DND-41 (cell line): ENCODE measurements around the gene KMT2B.

Source experiments
- ATAC-seq: fragments of 200-7000 bp; cut with Tn5 transposase; 3 replicates; pipeline ENCODE4 v1.9.1; 2021; ENCODE audit warnings: low read depth; ENCODE audit not compliant: insufficient read depth
- DNase-seq: peaks from one replicate; pipeline ENCODE4 v3.0.0-alpha.2; 2020
- H2AFZ ChIP-seq: 2 replicates; pipeline ENCODE4 v1.6.0; 2012; ENCODE audit warnings: low read depth, low read length
- H3K27ac ChIP-seq: 2 replicates; pipeline ENCODE4 v1.5.1; 2012; ENCODE audit warnings: low read length, inconsistent platforms
- H3K27me3 ChIP-seq: fragments of 200-600 bp; sonication (generic); 2 replicates; pipeline ENCODE4 v1.6.0; 2012; ENCODE audit warnings: low read length, mild to moderate bottlenecking, inconsistent platforms; ENCODE audit not compliant: insufficient read depth, poor library complexity
- H3K36me3 ChIP-seq: 2 replicates; pipeline ENCODE4 v1.5.1; 2012; ENCODE audit warnings: low read length, inconsistent platforms; ENCODE audit not compliant: insufficient read depth
- H3K4me1 ChIP-seq: 2 replicates; pipeline ENCODE4 v1.5.1; 2012; ENCODE audit warnings: mild to moderate bottlenecking, low read length; ENCODE audit not compliant: insufficient read depth
- H3K4me2 ChIP-seq: 2 replicates; pipeline ENCODE4 v1.6.0; 2012; ENCODE audit warnings: mild to moderate bottlenecking, moderate library complexity, low read length, inconsistent platforms; ENCODE audit not compliant: insufficient read depth
- H3K4me3 ChIP-seq, 2 experiments: fragments of 200-600 bp in 1 of 2; shearing (Covaris generic) in 1 of 2; 2 replicates each; pipeline ENCODE4 v1.5.1; 2012 to 2016; ENCODE audit warnings: inconsistent platforms in 2 of 2, low read length in 2 of 2, mild to moderate bottlenecking in 2 of 2, low read depth in 1 of 2, moderate library complexity in 1 of 2
- H3K79me2 ChIP-seq: 2 replicates; pipeline ENCODE4 v1.6.0; 2012; ENCODE audit warnings: low read length, inconsistent platforms; ENCODE audit not compliant: insufficient read depth
- H3K9ac ChIP-seq: 2 replicates; pipeline ENCODE4 v1.6.0; 2012; ENCODE audit warnings: low read depth, mild to moderate bottlenecking, inconsistent platforms, low read length, moderate library complexity
- H3K9me3 ChIP-seq: 2 replicates; pipeline ENCODE4 v1.5.1; 2012; ENCODE audit warnings: low read length, moderate library complexity, mild to moderate bottlenecking, inconsistent platforms; ENCODE audit not compliant: insufficient read depth, severe bottlenecking
- H4K20me1 ChIP-seq: 2 replicates; pipeline ENCODE4 v1.6.0; 2012; ENCODE audit warnings: low read length; ENCODE audit not compliant: insufficient read depth
- EZH2 ChIP-seq: IDR thresholded peaks from 3 replicates; pipeline ENCODE4 v1.6.1; 2012; ENCODE audit warnings: borderline replicate concordance, low read depth, mild to moderate bottlenecking, moderate library complexity, low read length, inconsistent platforms; ENCODE audit not compliant: severe bottlenecking
- TF ChIP-seq, protein P1 (sequence below): IDR thresholded peaks from 2 replicates; pipeline ENCODE4 v1.5.1; 2012; ENCODE audit warnings: borderline replicate concordance, low read length, moderate library complexity, mild to moderate bottlenecking; ENCODE audit not compliant: poor library complexity, severe bottlenecking; ENCODE audit errors: extremely low read depth

KMT2B gene

DNA sequence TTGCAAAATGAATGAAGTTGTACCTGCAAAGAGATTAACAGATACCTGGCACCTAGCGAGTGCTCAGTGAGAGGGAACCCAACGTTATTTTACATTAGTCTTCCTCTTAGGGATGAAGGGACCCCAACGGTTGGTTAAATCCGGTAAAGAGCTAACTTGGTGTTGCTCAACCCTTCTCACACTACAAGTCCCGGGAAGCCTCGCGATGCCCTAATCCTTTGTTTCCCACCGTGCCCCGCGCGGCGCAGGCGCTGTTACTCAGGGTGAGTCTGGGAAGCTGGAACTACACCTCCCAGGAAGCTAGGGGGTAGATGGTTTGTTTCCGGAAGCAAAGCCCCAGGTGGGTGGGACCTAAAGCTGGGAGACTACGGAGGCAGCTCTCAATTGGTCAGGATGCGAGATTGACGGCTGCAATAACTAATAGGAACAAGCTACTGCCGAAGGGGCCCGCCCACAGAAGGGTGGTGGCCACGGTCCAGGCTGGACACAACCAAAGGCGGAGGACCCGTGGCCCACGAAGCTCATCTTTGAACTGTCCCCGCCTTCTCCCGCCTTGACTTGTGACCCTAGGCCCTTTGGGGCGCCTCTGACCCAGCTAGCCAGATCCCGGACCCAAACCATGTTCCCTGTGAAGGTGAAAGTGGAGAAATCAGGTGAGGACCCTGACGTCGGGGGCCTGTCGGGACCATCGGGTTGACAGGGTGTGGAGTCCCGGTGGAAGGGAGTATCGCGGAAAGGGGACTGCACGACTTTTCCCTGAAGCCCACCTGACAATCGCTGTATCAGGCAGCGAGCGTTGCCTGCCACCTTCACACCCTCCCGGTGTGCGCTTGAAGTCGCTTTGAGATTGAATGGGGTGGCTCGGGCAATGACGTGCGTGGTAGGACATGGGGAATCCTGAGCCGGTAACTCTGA is 30.6 kb downstream of the KMT2B start, which contains the start of gene LIN37:
TSS of gene LIN37 (plus strand) at position 471 of the 915 bp plus-strand sequence. CDS start at position 620, 149 bp downstream.
- DNase-seq (peak; percentile 99), ATAC-seq (peak; percentile 83)
- Histone ChIP-seq H3K9ac (peak within 1 kb of the TSS; percentile 72), H3K4me3 (peak within 1 kb of the TSS; percentile 74 to 98), H3K4me2 (peak within 1 kb of the TSS; percentile 94), H3K27me3 (no peaks in the 10 kb centered on the region), H3K4me1 (peaks cover 53% of the 10 kb centered on the region), H3K36me3 (peaks cover 18% of the 10 kb centered on the region), H3K9me3 (no peaks in the 10 kb centered on the region), H3K79me2 (peaks cover 43% of the 10 kb centered on the region), H4K20me1 (0 out of 2 replicates have a peak, but pooled peaks cover 3% of the 10 kb centered on the region), H3K27ac (peak within 1 kb of the TSS; percentile 91), H2AFZ (peak within 1 kb of the TSS; percentile 98)
- TF ChIP-seq, protein P1, sequence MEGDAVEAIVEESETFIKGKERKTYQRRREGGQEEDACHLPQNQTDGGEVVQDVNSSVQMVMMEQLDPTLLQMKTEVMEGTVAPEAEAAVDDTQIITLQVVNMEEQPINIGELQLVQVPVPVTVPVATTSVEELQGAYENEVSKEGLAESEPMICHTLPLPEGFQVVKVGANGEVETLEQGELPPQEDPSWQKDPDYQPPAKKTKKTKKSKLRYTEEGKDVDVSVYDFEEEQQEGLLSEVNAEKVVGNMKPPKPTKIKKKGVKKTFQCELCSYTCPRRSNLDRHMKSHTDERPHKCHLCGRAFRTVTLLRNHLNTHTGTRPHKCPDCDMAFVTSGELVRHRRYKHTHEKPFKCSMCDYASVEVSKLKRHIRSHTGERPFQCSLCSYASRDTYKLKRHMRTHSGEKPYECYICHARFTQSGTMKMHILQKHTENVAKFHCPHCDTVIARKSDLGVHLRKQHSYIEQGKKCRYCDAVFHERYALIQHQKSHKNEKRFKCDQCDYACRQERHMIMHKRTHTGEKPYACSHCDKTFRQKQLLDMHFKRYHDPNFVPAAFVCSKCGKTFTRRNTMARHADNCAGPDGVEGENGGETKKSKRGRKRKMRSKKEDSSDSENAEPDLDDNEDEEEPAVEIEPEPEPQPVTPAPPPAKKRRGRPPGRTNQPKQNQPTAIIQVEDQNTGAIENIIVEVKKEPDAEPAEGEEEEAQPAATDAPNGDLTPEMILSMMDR, result no peak
- no peak for TF ChIP-seq EZH2

DNA sequence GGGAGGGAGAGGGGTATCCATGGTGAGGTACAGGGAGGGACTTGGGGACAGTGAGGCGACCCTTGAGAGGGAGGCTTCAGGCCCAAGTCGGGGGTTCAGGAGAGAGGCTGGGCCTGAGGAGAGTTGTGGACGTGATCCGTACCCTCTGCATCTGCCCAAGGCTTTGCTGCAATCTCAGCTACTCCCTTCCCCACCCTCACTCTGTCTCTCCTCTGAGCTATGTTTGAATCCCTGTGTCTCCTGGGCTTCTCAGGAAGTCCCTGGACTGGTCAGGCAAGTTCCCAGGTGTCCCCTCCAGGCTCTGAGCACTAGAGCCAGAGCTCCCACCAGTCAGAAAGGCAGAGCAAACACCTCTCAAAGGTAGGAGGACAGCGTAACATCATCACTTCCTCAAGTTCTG is 32.4 kb downstream of the KMT2B start:
- ATAC-seq (no peak), DNase-seq (no peak)
- Histone ChIP-seq H2AFZ (no peak overlapping the region), H3K4me2 (peak overlapping the region; percentile 94; the same call in 1 of the 2 replicates), H3K36me3 (peaks cover 24% of the 10 kb centered on the region), H3K27me3 (no peaks in the 10 kb centered on the region), H3K4me1 (peaks cover 40% of the 10 kb centered on the region), H3K9ac (no peak overlapping the region; the same call in 1 of the 2 replicates), H3K4me3 (no peak overlapping the region), H4K20me1 (0 out of 2 replicates have a peak, but pooled peaks cover 3% of the 10 kb centered on the region), H3K9me3 (no peaks in the 10 kb centered on the region), H3K79me2 (peaks cover 31% of the 10 kb centered on the region), H3K27ac (no peak overlapping the region)
- TF ChIP-seq EZH2, result no peak
- TF ChIP-seq, protein P1, result no peak

DNA sequence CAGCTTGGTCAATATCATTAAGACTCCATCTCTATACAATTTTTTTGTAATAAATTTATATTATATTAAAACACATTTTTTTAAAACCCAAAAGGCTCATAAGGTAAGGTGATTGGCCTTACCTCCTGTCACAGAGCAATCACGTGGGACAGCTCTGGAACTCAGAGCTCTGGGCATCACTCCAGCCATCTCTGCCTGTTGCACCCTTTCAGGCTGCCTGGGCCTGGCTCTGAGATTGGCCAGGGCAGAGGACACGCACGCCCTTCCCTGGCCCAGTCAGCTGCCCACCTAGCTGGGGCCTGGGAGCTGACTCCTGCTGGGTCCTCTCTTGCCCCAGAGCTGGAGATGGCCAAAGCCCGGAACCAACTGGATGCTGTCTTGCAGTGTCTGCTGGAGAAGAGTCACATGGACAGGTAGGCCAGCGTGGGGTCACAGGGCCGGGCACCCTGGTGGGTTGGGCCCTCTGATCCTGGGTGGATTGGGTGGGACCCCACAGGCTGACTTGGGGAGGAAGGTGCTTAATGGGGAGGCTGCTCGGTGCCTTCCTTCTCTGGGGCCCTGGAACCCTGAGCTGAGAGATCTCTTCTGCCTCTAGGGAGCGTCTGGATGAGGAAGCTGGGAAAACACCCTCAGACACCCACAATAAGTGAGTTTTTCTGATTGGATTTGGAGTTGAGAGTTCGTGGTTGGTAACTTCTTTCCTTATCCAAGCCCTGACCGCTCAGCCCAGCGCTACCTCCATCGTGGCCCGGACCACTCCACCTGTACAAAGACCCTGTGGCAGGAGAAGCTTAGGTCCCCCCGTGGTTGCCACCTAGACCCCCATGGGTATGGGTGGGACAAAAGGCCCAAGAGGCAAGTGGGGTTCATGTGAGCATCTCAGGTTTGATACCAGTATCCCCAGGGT is 34.3 kb downstream of the KMT2B start:
- H3K9me3 ChIP-seq, result no peaks in the 10 kb centered on the region

More for the DNA sequence above, 34.3 kb downstream of the KMT2B start:
- no peaks in the 10 kb centered on the region for H3K27me3 ChIP-seq
- 0 out of 2 replicates have a peak, but pooled peaks cover 3% of the 10 kb centered on the region for H4K20me1 ChIP-seq
- H3K9ac ChIP-seq, result 0 out of 2 replicates have a peak overlapping the region, but pooled peaks have one; percentile 8
- peaks cover 32% of the 10 kb centered on the region for H3K4me1 ChIP-seq
- H3K79me2 ChIP-seq, result peaks cover 16% of the 10 kb centered on the region
- TF ChIP-seq EZH2, result no peak
- TF ChIP-seq, protein P1, result no peak
- H3K4me2 ChIP-seq, result no peak overlapping the region
- DNase-seq (no peak), ATAC-seq (no peak)
- H3K27ac ChIP-seq, result no peak overlapping the region
- no peak overlapping the region for H3K4me3 ChIP-seq
- H3K36me3 ChIP-seq, result peaks cover 24% of the 10 kb centered on the region
- no peak overlapping the region for H2AFZ ChIP-seq
